AG04449 (cell line): Measurements from ENCODE around the gene TTC23L.

Experiments used
- CTCF ChIA-PET: fragments of 350-600 bp; formaldehyde crosslinking; extraction: SDS; loops from one replicate; lab custom pipeline; 2021; ENCODE audit warnings: antibody characterized with exemption; lab: Yijun Ruan, JAX
- POLR2A ChIA-PET: fragments of 400-600, 350-600 bp; formaldehyde crosslinking; extraction: SDS; loops from one replicate; lab custom pipeline; 2020; ENCODE audit warnings: antibody characterized with exemption, inconsistent platforms; lab: Yijun Ruan, JAX
- DNase-seq: peaks from one replicate; pipeline ENCODE4 v3.0.0-alpha.2; 2010; ENCODE audit warnings: low read depth, low spot score
- H3K4me3 ChIP-seq: 2 replicates; pipeline ENCODE4 v1.5.1; 2011; ENCODE audit warnings: low read depth, mild to moderate bottlenecking, control low read depth, low read length
- CTCF ChIP-seq: IDR thresholded peaks from one replicate; pipeline ENCODE4 v1.5.1; 2011; ENCODE audit warnings: mild to moderate bottlenecking, moderate library complexity, low read length, control low read depth, inconsistent platforms; ENCODE audit not compliant: insufficient read depth; ENCODE audit errors: missing control alignments

The TTC23L gene

GRCh38 chr5:34930462-34930844 is 91.5 kb downstream of the TTC23L start:
- POLR2A ChIA-PET: interaction anchor here (1.1 to 2.1 kb wide), 4 partner anchors 8 to 107 kb away, joined by 3 to 8 read pairs (median 4); partner anchors contain the start of genes BRIX1 and RAD1
- H3K4me3 ChIP-seq: peak overlapping the region; percentile 91
- no peak for TF ChIP-seq CTCF
- no peak for DNase-seq
- CTCF ChIA-PET: interaction anchor here (0.9 to 2.5 kb wide), 5 partner anchors 8 to 444 kb away, joined by 3 to 15 read pairs (median 3); partner anchors contain the start of genes BRIX1 and RAD1

- CTCF ChIA-PET: interaction anchor here (1.0 to 2.5 kb wide), 3 partner anchors 14 to 445 kb away, joined by 3 to 15 read pairs (median 9); partner anchors contain the start of genes BRIX1 and RAD1
Observed at GRCh38 chr5:34930870-34931269, 91.9 kb downstream of the TTC23L start.

GRCh38 chr5:34932947-34933346 is 94.0 kb downstream of the TTC23L start:
- ChIA-PET CTCF (no interaction called here), POLR2A (no interaction called here)
- TF ChIP-seq CTCF: no peak
- no peak overlapping the region for H3K4me3 ChIP-seq
- DNase-seq: no peak

More at GRCh38 chr5:34930870-34931269, 91.9 kb downstream of the TTC23L start:
- no peak for TF ChIP-seq CTCF
- DNase-seq: no peak
- H3K4me3 ChIP-seq: peak overlapping the region; percentile 91
- POLR2A ChIA-PET: interaction anchor here (1.1 kb wide), 1 partner anchor 15 kb away, joined by 3 read pairs; the partner anchor contains the start of genes BRIX1 and RAD1

- no peak for DNase-seq
- CTCF ChIA-PET: interaction anchor here (0.7 kb wide), 1 partner anchor 61 kb away, joined by 3 read pairs; no protein-coding TSS in a partner anchor
- TF ChIP-seq CTCF: no peak
- POLR2A ChIA-PET: no interaction called here
- H3K4me3 ChIP-seq: no peak overlapping the region
Observed at GRCh38 chr5:34941936-34942335, 103.0 kb downstream of the TTC23L start.

- POLR2A ChIA-PET: no interaction called here
Observed at GRCh38 chr5:34944044-34944443, 105.1 kb downstream of the TTC23L start.

More at GRCh38 chr5:34944044-34944443, 105.1 kb downstream of the TTC23L start:
- TF ChIP-seq CTCF: no peak
- DNase-seq: no peak
- H3K4me3 ChIP-seq: no peak overlapping the region
- CTCF ChIA-PET: interaction anchor here (0.9 to 2.4 kb wide), 3 partner anchors 14 to 58 kb away, joined by 3 to 9 read pairs (median 4); no protein-coding TSS in a partner anchor
